Loucy (cell line): Measurements from ENCODE around the gene DDR2.
"Not testable (repeated sequence)": the region's sequence is repeated elsewhere in the genome, so short reads cannot be mapped to it uniquely, and the experiment has no call there.

Experiments used
- H2AFZ ChIP-seq: fragments of 200-600 bp; sonication (generic); 2 replicates; pipeline ENCODE4 v1.6.0; 2016; ENCODE audit warnings: antibody characterized with exemption, mild to moderate bottlenecking, low read length, moderate library complexity
- H3F3A ChIP-seq: fragments of 200-600 bp; 2 replicates; pipeline ENCODE4 v1.6.0; 2016; ENCODE audit warnings: antibody characterized with exemption, low read depth, mild to moderate bottlenecking
- H3K27me3 ChIP-seq: fragments of 200-600 bp; sonication (generic); 2 replicates; pipeline ENCODE4 v1.6.1; 2014; ENCODE audit warnings: low read length, mild to moderate bottlenecking; ENCODE audit not compliant: insufficient read depth, poor library complexity, severe bottlenecking
- H3K36me3 ChIP-seq: fragments of 200-600 bp; sonication (generic); 2 replicates; pipeline ENCODE4 v1.6.1; 2016; ENCODE audit warnings: low read length; ENCODE audit not compliant: insufficient read depth
- H3K4me1 ChIP-seq: fragments of 200-600 bp; sonication (generic); 2 replicates; pipeline ENCODE4 v1.5.1; 2014; ENCODE audit warnings: low read length, mild to moderate bottlenecking; ENCODE audit not compliant: insufficient read depth, poor library complexity, severe bottlenecking
- H3K4me2 ChIP-seq: fragments of 200-600 bp; sonication (generic); 2 replicates; pipeline ENCODE4 v1.6.0; 2014; ENCODE audit warnings: antibody characterized with exemption, low read length, low read depth, mild to moderate bottlenecking; ENCODE audit not compliant: poor library complexity, severe bottlenecking
- H3K4me3 ChIP-seq: fragments of 200-600 bp; sonication (generic); 2 replicates; pipeline ENCODE4 v1.5.1; 2014; ENCODE audit warnings: low read length, mild to moderate bottlenecking, mixed read lengths; ENCODE audit not compliant: poor library complexity, severe bottlenecking
- H3K79me2 ChIP-seq: fragments of 200-600 bp; sonication (generic); 2 replicates; pipeline ENCODE4 v1.6.1; 2014; ENCODE audit warnings: low read length; ENCODE audit not compliant: insufficient read depth
- H3K9ac ChIP-seq: fragments of 200-600 bp; sonication (generic); 2 replicates; pipeline ENCODE4 v1.6.0; 2014; ENCODE audit warnings: mild to moderate bottlenecking, low read depth, low read length, moderate library complexity; ENCODE audit not compliant: poor library complexity, severe bottlenecking
- H3K9me2 ChIP-seq: fragments of 200-600 bp; sonication (generic); replicated peaks from 2 replicates; pipeline ENCODE4 v1.6.1; 2016; ENCODE audit warnings: low read depth, low read length, mixed read lengths
- H3K9me3 ChIP-seq: fragments of 200-600 bp; sonication (generic); 2 replicates; pipeline ENCODE4 v1.6.1; 2014; ENCODE audit warnings: mild to moderate bottlenecking, antibody characterized with exemption, low read length, low read depth; ENCODE audit not compliant: insufficient read depth
- H4K20me1 ChIP-seq: fragments of 200-600 bp; sonication (generic); 2 replicates; pipeline ENCODE4 v1.6.0; 2014; ENCODE audit warnings: antibody characterized with exemption, low read length, mild to moderate bottlenecking; ENCODE audit not compliant: insufficient read depth, poor library complexity, severe bottlenecking
- EZH2phosphoT487 ChIP-seq: fragments of 200-600 bp; IDR thresholded peaks from 2 replicates; pipeline ENCODE4 v1.6.1; 2018; ENCODE audit warnings: antibody characterized with exemption, mild to moderate bottlenecking, moderate library complexity, borderline replicate concordance
- TF ChIP-seq, protein P1 (sequence below): fragments of 200-600 bp; sonication (generic); conservative IDR thresholded peaks from 2 replicates; pipeline ENCODE4 v1.5.1; 2014; ENCODE audit warnings: mild to moderate bottlenecking, antibody characterized with exemption, low read length

DDR2 gene

DNA sequence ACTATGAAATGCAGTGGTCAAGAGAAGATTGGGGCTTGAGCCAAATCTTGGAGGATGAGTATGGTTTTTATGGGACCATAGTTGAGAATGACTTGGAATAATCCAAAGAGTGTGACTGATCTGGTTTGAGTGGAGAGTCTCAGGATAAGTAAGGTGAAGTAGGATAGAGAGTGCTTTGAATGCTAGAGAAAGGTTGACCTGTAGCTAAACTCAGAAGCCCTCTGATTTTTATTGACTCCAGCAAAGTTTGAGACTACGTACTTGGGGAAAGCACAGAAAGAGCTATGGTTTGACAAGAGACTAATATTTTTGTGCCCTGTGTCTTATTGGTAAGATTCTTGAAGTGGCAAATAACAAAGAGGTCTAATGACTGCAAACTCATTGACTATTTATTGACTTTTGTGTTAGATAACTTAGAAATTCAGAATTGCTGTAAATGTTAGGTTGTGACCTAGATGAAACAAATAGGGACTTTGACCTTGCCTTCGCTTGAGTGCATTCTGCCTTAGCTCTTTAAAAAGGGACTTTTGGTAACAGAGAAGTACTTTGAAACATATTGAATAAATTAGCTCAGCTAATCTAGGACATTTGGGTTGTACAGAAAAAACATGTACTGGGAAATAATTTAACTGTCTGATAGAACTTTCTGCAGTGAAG, 35.6 kb upstream of the DDR2 start:
- H3K4me2 ChIP-seq: no peak overlapping the region
- no peaks in the 10 kb centered on the region for H3K9me3 ChIP-seq

DNA sequence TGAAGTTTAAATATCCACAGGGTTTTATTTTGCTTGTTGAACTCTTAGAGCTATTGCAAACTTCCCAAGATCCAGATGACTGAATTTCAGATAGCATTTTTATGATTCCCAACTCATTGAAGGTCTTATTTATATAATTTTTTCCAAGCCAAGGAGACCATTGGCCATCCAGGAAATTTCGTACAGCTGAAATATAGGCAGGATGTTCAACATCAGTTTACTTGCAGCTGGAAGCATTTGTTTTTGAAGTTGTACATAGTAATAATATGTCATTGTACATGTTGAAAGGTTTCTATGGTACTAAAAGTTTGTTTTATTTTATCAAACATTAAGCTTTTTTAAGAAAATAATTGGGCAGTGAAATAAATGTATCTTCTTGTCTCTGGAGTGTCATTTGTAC, 32.8 kb upstream of the DDR2 start:
- Histone ChIP-seq H3K4me1 (no peaks in the 10 kb centered on the region), H3K36me3 (peaks cover 36% of the 10 kb centered on the region; the same call in 1 of the 2 replicates), H3F3A (no peaks in the 10 kb centered on the region), H3K9me3 (no peaks in the 10 kb centered on the region), H3K9ac (no peak overlapping the region), H3K4me2 (no peak overlapping the region), H3K9me2 (no peaks in the 10 kb centered on the region), H2AFZ (no peak overlapping the region), H4K20me1 (no peaks in the 10 kb centered on the region), H3K4me3 (no peak overlapping the region), H3K27me3 (no peaks in the 10 kb centered on the region), H3K79me2 (no peaks in the 10 kb centered on the region)
- TF ChIP-seq EZH2phosphoT487: no peak
- TF ChIP-seq, protein P1, sequence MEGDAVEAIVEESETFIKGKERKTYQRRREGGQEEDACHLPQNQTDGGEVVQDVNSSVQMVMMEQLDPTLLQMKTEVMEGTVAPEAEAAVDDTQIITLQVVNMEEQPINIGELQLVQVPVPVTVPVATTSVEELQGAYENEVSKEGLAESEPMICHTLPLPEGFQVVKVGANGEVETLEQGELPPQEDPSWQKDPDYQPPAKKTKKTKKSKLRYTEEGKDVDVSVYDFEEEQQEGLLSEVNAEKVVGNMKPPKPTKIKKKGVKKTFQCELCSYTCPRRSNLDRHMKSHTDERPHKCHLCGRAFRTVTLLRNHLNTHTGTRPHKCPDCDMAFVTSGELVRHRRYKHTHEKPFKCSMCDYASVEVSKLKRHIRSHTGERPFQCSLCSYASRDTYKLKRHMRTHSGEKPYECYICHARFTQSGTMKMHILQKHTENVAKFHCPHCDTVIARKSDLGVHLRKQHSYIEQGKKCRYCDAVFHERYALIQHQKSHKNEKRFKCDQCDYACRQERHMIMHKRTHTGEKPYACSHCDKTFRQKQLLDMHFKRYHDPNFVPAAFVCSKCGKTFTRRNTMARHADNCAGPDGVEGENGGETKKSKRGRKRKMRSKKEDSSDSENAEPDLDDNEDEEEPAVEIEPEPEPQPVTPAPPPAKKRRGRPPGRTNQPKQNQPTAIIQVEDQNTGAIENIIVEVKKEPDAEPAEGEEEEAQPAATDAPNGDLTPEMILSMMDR: no peak

More for the DNA sequence above, 35.6 kb upstream of the DDR2 start:
- no peak overlapping the region for H2AFZ ChIP-seq
- no peaks in the 10 kb centered on the region for H4K20me1 ChIP-seq
- no peak overlapping the region for H3K9ac ChIP-seq
- no peak for TF ChIP-seq EZH2phosphoT487
- TF ChIP-seq, protein P1: no peak
- H3F3A ChIP-seq: no peaks in the 10 kb centered on the region
- H3K9me2 ChIP-seq: no peaks in the 10 kb centered on the region
- H3K27me3 ChIP-seq: no peaks in the 10 kb centered on the region
- no peaks in the 10 kb centered on the region for H3K79me2 ChIP-seq
- no peak overlapping the region for H3K4me3 ChIP-seq
- H3K36me3 ChIP-seq: peaks cover 40% of the 10 kb centered on the region; the same call in 1 of the 2 replicates
- H3K4me1 ChIP-seq: no peaks in the 10 kb centered on the region

DNA sequence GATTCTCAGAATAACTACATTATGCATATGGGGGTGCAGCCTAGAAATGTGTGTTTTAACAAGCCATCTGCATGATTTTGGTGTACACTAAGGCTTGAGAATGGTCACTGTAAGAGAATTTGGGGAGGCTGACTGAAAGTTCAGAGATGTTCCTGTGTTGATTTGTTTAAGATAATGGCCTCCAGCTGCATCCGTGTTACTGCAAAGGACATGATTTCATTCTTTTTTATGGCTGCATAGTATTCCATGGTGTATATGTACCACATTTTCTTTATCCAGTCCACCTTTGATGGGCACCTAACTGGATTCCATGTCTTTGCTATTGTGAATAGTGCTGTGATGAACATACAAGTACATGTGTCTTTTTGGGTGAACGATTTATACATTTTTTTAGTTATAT, 29.1 kb upstream of the DDR2 start:
- H3K4me3 ChIP-seq, H2AFZ ChIP-seq, H3K4me1 ChIP-seq, H3F3A ChIP-seq, H3K79me2 ChIP-seq, H3K27me3 ChIP-seq, H3K4me2 ChIP-seq, H3K9ac ChIP-seq, H4K20me1 ChIP-seq, H3K9me3 ChIP-seq, H3K9me2 ChIP-seq: not testable (repeated sequence)
- peaks cover 32% of the 10 kb centered on the region; the same call in 1 of the 2 replicates for H3K36me3 ChIP-seq
